NCI-H460 (cell line): ENCODE results near the gene PLVAP. TPM values are rescaled to one million over a fixed set of nuclear protein-coding genes. Genes with fewer than 3 reads are reported as not detected.
A peak's percentile ranks its signal among the peaks of the same experiment; 100 is the strongest.

ENCODE experiments used
- DNase-seq: peaks from one replicate; pipeline ENCODE4 v3.0.0-alpha.2; 2016; ENCODE audit warnings: low read depth; ENCODE audit errors: extremely low read depth
- total RNA-seq: library from RNA; depleted of rRNA; stranded (reverse); fragments of >200 nt; shearing (Covaris generic); gene quantifications from 2 replicates; pipeline ENCODE4 v1.2.3, GENCODE V29; 2014; rRNA removed

Gene PLVAP
- total RNA-seq, 1 experiment from 2014 or later, result not detected

GRCh38 chr19:17305216-17305516, 72.0 kb downstream of the PLVAP start:
- no peak for DNase-seq

GRCh38 chr19:17304386-17305215, 72.5 kb downstream of the PLVAP start:
- no peak for DNase-seq

- DNase-seq, result no peak
Observed at GRCh38 chr19:17303940-17304267, 73.2 kb downstream of the PLVAP start.

GRCh38 chr19:17303167-17303939, 73.8 kb downstream of the PLVAP start, which contains the start of gene ABHD8:
TSS of gene ABHD8 (minus strand) at chr19:17303425. CDS start at chr19:17301616, 1,809 bp downstream.
- peak; percentile 86 for DNase-seq

- DNase-seq, result no peak
Observed at GRCh38 chr19:17302391-17303166, 74.6 kb downstream of the PLVAP start.

Other genes with a start within 250 kb of the PLVAP start
- 25.1 and 28.9 TPM in 2 replicates for gene USE1, start 162.0 kb downstream of the PLVAP start, total RNA-seq
- gene OCEL1, start 151.1 kb downstream of the PLVAP start, total RNA-seq, result 3.7 and 3.8 TPM in 2 replicates
- 38.1 and 46.6 TPM in 2 replicates for gene NR2F6, start 131.4 kb downstream of the PLVAP start, total RNA-seq
- gene USHBP1, start 112.6 kb downstream of the PLVAP start, total RNA-seq, result not detected in 2 replicates
- gene BABAM1, start 109.9 kb downstream of the PLVAP start, total RNA-seq, result 71.1 and 74.3 TPM in 2 replicates
- 1.2 and 1.5 TPM in 2 replicates for gene ANKLE1, start 95.4 kb downstream of the PLVAP start, total RNA-seq
- 1.3 and 1.4 TPM in 2 replicates for gene ABHD8, start 73.9 kb downstream of the PLVAP start, total RNA-seq
- 55.1 and 60.1 TPM in 2 replicates for gene MRPL34, start 71.5 kb downstream of the PLVAP start, total RNA-seq
- 15.1 and 15.3 TPM in 2 replicates for gene DDA1, start 67.8 kb downstream of the PLVAP start, total RNA-seq
- 3.8 and 4.5 TPM in 2 replicates for gene ANO8, start 42.5 kb downstream of the PLVAP start, total RNA-seq
- gene GTPBP3, start 39.8 kb downstream of the PLVAP start, total RNA-seq, result 19.8 and 21.9 TPM in 2 replicates
- gene CCDC194, start 16.9 kb upstream of the PLVAP start, total RNA-seq, result not detected in 2 replicates
- gene BST2, start 28.3 kb upstream of the PLVAP start, total RNA-seq, result 0.52 TPM in 1 of 2 replicates, not detected in the other
- gene MVB12A, start 42.7 kb upstream of the PLVAP start, total RNA-seq, result 54.7 and 74.6 TPM in 2 replicates
- 0.10 TPM in 1 of 2 replicates, not detected in the other for gene TMEM221, start 71.3 kb upstream of the PLVAP start, total RNA-seq
- not detected in 2 replicates for gene NXNL1, start 83.6 kb upstream of the PLVAP start, total RNA-seq
- gene SLC27A1, start 93.2 kb upstream of the PLVAP start, total RNA-seq, result 5.9 and 8.1 TPM in 2 replicates
- gene PGLS, start 134.3 kb upstream of the PLVAP start, total RNA-seq, result 46.0 and 60.8 TPM in 2 replicates
- gene COLGALT1, start 178.3 kb upstream of the PLVAP start, total RNA-seq, result 38.8 and 41.4 TPM in 2 replicates